Epithelial cell of prostate (primary cell): ENCODE data around the gene PRSS38.
A peak's percentile ranks its signal among the peaks of the same experiment; 100 is the strongest.

ENCODE experiments used
- DNase-seq: peaks from one replicate; pipeline ENCODE4 v3.0.0-alpha.2; 2011; ENCODE audit warnings: low read depth, low spot score
- H3K27ac ChIP-seq: fragments of 450-650 bp; 2 replicates; pipeline ENCODE4 v1.5.1; 2017; ENCODE audit warnings: mild to moderate bottlenecking

Gene PRSS38

DNA sequence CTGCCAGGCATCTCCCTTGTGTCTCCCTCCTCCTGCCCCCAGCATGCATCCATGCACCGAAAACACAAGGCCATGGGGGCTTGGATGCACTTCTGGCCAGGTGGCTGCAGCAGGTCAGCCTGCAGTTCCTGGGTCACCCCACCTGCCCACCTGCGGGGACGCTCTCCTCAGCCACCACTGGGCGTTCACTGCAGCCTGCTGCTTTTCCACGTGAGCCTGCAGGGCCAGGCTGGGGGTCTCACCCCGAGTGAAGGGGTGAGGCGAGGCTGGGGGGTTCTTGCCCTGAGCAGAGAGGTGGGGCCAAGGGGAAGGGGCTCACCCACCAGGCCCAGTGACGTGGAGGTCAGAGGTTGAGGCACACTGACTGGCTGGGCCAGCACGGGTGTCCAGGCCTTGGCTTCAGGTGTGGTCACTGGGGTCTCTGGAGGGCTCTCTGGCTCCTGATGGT, 67.6 kb downstream of the PRSS38 start:
- DNase-seq, result no peak
- no peak overlapping the region for H3K27ac ChIP-seq

- H3K27ac ChIP-seq, result no peak overlapping the region
- DNase-seq, result no peak
Measured at GRCh38 chr1:227883641-227884301, 68.3 kb downstream of the PRSS38 start.

- DNase-seq, result no peak
- no peak overlapping the region for H3K27ac ChIP-seq
Measured at GRCh38 chr1:227884370-227885134, 69.1 kb downstream of the PRSS38 start.

DNA sequence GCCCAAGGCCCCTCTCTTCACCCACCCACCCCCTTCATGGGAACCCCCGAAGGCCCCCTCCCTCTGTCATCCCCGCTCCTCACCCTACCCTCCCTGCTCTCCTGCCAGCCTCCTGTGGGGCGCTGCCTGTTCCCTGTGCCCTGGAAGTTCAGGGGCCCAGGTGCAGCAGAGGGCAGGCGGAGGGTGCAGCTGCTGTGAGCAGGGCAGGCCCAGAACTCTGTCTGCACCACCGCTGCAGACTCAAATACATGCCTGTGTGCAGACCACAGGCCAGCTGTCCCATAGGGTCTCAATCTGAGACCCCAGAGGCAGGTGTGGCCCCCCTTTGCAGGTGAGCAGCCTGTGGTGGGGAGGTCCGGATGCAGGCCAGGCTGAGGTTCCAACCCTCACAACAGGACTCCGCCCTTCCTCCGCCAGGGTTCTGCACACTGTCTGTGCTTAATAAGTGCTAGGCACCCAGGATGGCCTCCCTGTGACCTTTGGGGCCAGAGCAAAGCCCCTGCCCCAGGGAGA, 69.7 kb downstream of the PRSS38 start:
- no peak for DNase-seq
- peak overlapping the region; percentile 26 for H3K27ac ChIP-seq

DNA sequence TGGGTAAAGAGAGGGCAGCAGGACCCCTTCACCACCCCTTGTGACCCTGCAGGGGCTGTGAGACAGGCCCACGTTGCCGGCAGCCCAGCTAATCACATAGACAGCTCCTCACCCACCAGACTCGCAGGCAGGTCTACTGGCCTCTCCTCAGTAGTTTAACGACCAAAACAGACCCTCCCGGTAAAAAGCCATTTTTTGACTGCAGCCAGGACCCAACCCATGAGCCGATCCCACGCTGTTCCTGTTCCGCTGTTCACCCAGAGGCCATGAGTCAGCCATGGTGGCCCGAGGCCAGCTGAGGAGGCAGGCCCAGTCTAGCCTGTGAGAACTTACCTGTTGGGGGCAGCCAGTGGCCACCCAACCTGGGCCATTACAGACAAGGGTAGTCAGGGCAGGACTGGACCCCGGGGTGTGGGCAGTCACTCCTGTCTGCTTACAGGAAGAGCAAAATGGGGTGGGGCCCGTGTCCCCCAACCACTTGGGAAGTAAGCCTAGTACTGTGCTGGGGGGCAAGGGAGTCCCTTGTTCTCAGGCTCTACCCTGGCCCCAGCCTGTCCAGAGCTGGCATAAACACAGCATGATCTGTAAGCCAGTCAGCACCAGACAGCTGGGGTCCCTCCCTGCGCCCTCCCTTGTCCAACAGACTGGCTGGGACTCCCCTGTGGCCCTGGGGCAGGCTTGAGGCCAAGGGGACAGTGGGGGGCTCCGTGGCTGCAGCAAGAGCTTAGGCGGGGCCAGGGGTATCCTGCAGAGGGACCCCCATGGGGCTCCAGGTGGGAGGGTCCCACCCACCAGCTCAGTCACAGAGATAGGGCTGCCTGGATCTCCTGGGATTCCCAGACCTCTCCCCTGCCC, 70.4 kb downstream of the PRSS38 start:
- peak overlapping the region; percentile 26 for H3K27ac ChIP-seq
- peak; percentile 50 for DNase-seq

DNA sequence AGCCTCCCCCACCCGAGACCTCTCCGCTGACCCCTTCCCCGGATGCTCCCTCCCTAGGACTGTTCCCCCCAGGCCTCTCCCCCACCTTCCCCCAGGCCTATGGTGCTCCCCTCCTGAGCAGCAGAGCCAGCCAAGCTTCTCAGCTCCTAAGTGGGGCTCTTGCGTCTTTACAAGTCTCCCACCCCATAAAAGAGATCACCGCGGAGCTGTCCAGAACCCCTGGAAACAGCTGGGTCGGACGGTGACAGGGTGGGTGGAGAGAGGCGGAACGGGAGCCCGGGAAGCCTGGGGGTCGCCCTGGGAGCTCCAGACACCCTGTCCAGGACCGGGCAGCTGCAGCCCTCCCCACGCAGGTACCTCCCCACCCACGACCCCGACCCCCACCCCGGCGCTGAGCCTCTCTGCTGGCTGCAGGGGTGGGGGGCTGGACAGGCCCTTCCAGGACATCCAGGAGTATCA, 71.1 kb downstream of the PRSS38 start:
- no peak overlapping the region for H3K27ac ChIP-seq
- no peak for DNase-seq

DNA sequence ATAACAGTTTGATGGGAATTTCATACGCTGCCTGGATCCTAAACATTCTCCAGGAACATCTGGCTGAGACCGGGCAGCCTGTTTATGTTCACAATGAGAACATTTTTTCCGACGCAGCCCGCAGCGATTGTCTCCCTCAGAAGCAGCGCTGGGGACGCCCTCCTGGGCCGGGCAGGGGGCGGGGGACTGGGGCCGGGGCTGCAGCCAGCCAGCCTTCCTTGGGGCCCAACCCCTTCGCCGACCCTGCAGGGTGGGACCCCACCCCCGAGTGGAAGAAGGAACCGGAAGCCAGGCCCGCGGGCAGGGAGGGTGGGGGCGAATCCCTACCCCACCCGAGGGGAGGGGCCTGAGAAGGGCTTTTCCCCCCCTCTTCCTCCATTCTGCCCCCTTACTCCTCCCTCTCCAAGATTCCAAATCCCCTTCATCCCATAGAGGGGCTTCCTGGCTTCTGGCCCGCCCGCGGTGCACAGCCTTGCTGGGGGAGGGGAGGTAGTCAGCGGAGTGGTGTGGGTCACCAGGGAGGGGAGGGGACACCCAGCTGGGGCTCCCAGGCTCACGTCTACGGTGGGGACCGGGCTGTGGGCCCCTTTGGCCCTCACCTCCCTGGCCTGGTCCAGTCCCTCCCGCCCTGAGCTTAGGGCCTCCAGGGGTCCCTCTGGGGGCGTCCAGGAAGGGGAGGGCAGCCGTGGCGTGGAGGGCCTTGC, 71.7 kb downstream of the PRSS38 start:
- DNase-seq, result no peak
- H3K27ac ChIP-seq, result no peak overlapping the region

- H3K27ac ChIP-seq, result no peak overlapping the region
- DNase-seq, result no peak
Measured at GRCh38 chr1:227887697-227888403, 72.4 kb downstream of the PRSS38 start.

DNA sequence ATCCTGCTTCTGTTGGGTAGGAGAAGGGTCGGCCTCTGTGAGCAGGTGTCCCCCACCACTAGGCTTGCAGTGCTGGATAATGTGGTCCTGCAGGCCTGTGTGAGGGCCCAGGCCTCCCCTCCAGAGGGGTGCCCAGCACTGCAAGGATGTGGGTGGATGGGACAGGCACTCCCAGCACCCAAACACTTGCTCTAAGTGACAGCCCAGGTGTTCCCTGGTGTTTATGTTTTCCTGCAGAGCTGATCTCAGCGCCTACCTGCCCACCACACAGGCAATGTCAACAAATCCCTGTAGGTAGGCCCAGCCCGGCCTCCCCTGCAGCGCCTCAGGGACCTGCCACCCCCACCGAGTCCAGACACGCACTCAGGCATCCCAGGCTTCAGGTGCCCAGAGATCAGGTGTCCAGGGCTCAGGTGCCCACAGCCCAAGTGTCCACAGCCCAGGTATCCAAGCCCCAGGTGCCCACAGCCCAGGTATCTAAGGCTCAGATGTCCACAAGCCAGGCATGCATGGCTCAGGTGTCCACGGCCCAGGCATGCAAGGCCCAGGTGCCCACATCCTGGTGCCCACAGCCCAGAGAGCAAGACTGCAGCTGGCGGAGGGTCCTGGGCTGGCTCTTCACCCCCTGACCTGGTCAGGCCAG, 73.0 kb downstream of the PRSS38 start:
- no peak overlapping the region for H3K27ac ChIP-seq
- no peak for DNase-seq

DNA sequence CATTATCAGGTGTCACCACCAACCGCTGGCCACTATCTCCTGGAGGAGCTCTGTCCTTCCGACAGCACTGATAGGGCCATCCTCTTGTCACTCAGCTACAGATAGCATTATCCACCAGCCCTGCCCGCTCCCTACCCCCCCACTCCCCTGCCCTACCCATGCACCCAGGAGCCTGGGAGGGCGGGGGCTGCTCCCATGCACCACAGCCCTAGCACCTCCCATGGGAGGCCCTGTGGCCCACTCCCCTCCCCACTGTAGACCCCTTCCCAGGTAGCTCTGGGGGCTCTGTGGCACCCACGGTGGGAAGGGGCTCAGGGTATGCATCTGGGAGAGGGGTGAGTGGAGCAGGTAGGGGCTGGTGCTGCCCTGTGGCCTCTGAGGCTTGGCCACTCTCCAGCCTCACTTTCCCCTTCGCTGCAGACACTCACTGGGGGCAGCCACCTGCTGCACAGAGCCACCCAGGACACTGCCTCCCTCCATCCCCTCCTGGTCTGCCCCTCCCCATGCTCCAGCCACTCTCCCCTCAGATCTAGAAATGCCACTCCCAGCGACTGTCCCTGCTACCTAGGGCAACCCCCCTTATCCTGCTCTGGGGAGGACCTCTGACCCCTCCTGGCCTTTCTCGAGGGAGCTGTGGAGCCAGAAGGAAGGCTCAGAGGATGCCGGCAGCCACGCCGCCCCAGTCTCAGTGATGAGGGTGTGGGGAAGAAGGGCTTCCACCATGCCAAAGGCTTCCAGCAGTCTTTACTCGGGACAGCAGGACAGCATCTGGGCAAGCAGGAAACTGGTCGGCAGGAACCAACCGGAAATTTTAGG, 73.8 kb downstream of the PRSS38 start:
- no peak for DNase-seq
- H3K27ac ChIP-seq, result no peak overlapping the region

- DNase-seq, result no peak
- H3K27ac ChIP-seq, result no peak overlapping the region
Measured at GRCh38 chr1:227889863-227890405, 74.5 kb downstream of the PRSS38 start.

- no peak for DNase-seq
- H3K27ac ChIP-seq, result no peak overlapping the region
Measured at GRCh38 chr1:227890451-227891222, 75.2 kb downstream of the PRSS38 start.

- no peak for DNase-seq
- no peak overlapping the region for H3K27ac ChIP-seq
Measured at GRCh38 chr1:227891223-227891954, 75.9 kb downstream of the PRSS38 start.

DNA sequence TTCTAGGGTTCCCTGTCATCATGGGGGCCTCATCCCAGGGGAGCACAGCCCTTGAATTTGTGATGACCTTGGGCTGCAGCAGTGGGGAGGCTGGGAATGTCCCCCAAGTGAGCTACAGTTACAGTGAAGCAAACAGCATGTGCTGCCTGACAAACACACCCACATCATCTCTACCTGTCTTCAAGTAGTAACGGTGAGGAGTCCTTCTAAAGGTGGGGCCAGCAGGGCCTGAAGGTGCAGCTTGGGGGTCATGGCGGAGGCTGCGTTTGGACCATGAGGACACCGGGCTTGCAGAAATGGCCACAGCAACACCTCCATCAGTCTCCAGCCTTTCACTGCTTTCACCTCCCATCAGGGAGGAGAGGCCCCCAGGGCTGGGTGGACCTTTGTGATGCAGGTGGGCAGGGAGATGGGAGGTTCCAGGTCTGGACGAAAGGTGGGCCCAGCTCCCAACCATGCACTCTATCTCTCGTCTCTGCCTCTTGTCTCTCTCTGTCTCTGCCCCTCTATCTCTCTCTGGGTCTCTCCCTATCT, 76.5 kb downstream of the PRSS38 start:
- no peak for DNase-seq
- H3K27ac ChIP-seq, result no peak overlapping the region

DNA sequence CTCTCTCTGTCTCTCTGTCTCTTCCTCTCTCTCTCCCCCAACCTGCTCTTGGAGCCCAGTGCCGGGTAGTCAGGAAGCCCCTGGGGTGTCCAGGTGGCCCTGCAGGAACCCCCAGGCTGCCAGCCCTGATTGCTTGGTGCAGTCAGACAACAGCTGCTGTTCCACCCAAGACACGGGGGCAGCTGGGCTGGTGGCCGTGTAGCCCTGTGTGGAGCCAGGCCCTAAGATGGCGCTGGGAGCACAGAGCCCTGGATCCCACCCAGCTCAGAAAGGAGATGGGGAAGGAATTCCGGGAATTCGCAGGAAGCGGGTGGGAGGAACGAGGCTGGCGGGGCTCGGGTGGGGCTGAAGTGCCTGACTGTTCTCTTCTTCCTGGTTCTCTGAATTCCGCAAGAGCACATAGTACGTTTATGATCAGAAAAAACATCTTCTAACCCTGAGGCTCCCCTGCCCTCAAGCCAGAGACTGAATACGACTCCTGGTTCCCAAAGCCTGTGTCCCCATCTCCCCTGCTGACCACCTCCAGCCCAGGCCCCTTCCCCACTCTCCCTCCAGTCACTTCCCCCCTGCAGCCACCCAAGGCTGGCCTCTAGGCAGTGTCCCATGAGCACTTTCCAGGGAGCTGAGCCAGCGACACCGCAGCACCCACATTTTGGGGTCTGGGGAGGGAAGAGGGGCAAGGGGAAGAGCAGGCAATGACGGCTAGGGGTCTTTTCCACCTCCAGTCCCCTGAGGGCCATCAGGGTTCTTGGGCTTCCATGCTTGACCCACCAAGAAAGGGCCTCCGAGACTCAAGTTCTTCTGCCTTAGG, 77.2 kb downstream of the PRSS38 start:
- no peak overlapping the region for H3K27ac ChIP-seq
- no peak for DNase-seq
